Measurements from ENCODE around the gene ELL2. TPM values are rescaled to one million over a fixed set of nuclear protein-coding genes. Genes with fewer than 3 reads are reported as not detected.

Gene ELL2
- total RNA-seq, 1 donor from 2014 or later = 52.1 TPM

DNA sequence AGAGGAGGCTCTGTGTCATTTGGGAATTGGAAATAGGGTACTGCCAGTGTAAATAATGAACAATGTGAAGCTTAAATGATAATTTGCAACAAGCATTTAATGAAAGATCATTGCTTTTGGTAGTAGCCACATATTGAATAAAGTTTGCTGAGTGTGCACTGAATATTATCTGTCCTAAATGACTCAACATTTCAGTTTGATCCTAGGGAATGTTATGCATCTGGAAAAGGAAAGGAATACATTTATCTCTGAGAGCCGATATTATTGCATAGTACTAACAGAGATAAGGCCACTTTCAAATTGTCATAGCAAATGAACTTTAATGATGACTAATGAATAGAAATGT, 8.7 kb upstream of the ELL2 start:
- Histone ChIP-seq H3K4me1 (no peaks in the 10 kb centered on the region), H3K27me3 (no peaks in the 10 kb centered on the region), H3K9me3 (no peaks in the 10 kb centered on the region), H3K36me3 (no peaks in the 10 kb centered on the region), H3K4me3 (no peak overlapping the region), H3K27ac (no peak overlapping the region)
- intact Hi-C loops (cut with DNase I) = no loop called here
- TF ChIP-seq, protein P1, sequence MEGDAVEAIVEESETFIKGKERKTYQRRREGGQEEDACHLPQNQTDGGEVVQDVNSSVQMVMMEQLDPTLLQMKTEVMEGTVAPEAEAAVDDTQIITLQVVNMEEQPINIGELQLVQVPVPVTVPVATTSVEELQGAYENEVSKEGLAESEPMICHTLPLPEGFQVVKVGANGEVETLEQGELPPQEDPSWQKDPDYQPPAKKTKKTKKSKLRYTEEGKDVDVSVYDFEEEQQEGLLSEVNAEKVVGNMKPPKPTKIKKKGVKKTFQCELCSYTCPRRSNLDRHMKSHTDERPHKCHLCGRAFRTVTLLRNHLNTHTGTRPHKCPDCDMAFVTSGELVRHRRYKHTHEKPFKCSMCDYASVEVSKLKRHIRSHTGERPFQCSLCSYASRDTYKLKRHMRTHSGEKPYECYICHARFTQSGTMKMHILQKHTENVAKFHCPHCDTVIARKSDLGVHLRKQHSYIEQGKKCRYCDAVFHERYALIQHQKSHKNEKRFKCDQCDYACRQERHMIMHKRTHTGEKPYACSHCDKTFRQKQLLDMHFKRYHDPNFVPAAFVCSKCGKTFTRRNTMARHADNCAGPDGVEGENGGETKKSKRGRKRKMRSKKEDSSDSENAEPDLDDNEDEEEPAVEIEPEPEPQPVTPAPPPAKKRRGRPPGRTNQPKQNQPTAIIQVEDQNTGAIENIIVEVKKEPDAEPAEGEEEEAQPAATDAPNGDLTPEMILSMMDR (IDR thresholded peaks at IDR 0.05) = no peak
- ATAC-seq (no peak), DNase-seq (no peak)

DNA sequence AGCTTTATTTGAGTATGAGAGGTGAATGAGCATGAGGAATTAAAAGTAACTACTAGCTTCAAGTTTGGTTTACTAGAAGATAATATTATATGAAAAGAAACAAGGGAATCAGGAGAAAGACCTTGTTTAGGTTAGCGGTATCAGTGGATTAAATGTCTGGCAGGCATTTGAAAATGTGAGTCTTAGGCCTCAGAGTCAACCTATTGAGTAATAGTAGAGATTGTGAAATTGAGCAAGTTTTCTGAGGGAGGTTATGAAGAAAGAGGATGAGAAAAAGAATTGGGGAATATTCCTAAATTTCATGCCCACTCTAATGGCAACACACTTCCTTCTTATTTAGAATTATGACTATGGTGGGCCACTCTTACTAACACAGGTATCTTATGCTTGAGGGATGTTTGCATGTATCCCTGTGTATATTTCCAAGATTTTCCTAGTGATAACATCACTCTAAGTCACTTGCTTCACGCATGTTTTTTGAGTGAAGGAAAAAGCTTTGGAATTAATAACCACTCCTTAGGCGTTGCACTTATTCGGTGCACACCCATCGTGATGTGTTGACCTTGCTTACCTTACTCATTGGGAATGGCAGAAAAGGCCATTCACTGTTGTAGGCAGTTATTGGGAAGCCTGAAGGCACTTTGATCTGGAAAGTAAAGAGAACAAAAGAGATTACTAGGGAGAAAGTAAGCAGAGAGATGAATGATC, 8.2 kb upstream of the ELL2 start:
- no peaks in the 10 kb centered on the region for H3K36me3 ChIP-seq
- no peaks in the 10 kb centered on the region for H3K9me3 ChIP-seq
- TF ChIP-seq, protein P1 (IDR thresholded peaks at IDR 0.05) = no peak
- no peak for DNase-seq
- no peaks in the 10 kb centered on the region for H3K27me3 ChIP-seq
- peak; percentile 42 for ATAC-seq
- H3K4me1 ChIP-seq = no peaks in the 10 kb centered on the region
- no peak overlapping the region for H3K27ac ChIP-seq
- intact Hi-C loops (cut with DNase I) = no loop called here
- no peak overlapping the region for H3K4me3 ChIP-seq

DNA sequence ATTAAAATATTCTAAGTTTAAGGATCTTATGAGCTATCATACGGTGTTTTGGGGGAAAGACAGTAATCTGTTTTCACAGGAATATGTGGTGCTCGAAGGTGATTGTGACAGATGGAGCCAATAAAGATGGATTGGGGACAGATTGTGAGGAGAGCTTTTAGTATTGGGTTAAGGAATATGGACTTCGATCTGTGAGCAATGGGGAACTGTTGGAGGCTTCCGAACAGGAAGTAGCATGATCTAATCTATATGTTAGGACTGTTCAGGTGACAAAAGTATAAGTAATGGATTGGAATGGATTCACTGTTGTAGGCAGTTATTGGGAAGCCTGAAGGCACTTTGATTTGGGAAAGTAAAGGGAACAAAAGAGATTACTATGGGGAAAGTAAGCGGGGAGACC, 7.4 kb upstream of the ELL2 start:
- Histone ChIP-seq H3K9me3 (no peaks in the 10 kb centered on the region), H3K36me3 (no peaks in the 10 kb centered on the region), H3K27ac (no peak overlapping the region), H3K4me1 (no peaks in the 10 kb centered on the region), H3K27me3 (no peaks in the 10 kb centered on the region), H3K4me3 (no peak overlapping the region)
- intact Hi-C loops (cut with DNase I) = no loop called here
- TF ChIP-seq, protein P1 (IDR thresholded peaks at IDR 0.05) = no peak
- no peak for DNase-seq
- ATAC-seq = no peak

DNA sequence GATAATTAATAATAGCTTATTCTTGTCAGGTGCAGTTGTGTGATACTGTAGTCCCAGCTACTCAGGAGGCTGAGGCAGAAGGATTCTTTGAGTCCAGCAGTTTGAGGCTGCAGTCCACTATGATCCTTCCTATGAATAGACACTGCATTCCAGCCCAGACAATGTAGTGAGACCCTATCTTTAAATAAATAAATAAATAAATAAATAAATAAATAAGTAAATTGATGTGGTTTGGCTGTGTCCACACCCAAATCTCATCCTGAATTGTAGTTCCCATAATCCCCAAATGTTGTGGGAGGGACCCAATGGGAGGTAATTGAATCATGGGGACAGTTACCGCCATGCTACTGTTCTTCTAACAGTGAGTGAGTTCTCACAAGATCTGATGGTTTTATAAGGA, 5.6 kb upstream of the ELL2 start:
- DNase-seq (no peak), ATAC-seq (no peak)
- Histone ChIP-seq H3K4me3 (no peak overlapping the region), H3K27me3 (no peaks in the 10 kb centered on the region), H3K9me3 (no peaks in the 10 kb centered on the region), H3K4me1 (no peaks in the 10 kb centered on the region), H3K27ac (no peak overlapping the region), H3K36me3 (no peaks in the 10 kb centered on the region)
- TF ChIP-seq, protein P1 (IDR thresholded peaks at IDR 0.05) = no peak
- intact Hi-C loops (cut with DNase I) = no loop called here

DNA sequence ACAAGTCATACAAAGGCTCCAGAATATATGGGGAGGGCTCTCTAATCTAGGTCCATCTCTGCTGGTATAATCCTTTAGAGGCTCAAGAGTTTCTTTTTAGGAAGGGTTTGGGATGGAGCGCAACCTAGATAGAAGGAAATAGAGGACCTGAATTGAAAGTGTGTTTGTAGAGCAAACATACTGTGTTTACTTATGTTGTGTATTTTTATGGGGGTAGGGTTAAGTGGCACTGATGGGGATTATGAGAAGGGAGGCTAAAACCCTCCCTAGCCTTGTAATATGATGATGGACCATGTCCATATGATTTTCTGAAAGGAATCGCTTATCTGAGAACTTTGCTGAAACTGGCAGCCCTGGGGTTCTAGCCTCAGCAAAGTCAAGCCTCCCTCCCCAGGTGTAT, 4.4 kb upstream of the ELL2 start:
- no peak for ATAC-seq
- H3K4me3 ChIP-seq = no peak overlapping the region

More for the DNA sequence above, 4.4 kb upstream of the ELL2 start:
- H3K9me3 ChIP-seq = no peaks in the 10 kb centered on the region
- no peaks in the 10 kb centered on the region for H3K27me3 ChIP-seq
- no peaks in the 10 kb centered on the region for H3K4me1 ChIP-seq
- H3K36me3 ChIP-seq = no peaks in the 10 kb centered on the region
- intact Hi-C loops (cut with DNase I) = no loop called here
- no peak for DNase-seq
- TF ChIP-seq, protein P1 (IDR thresholded peaks at IDR 0.05) = no peak
- H3K27ac ChIP-seq = no peak overlapping the region
